Panc1 (cell line): ENCODE data around the gene KCTD14.

Experiments
- CTCF ChIP-seq: fragments of 450-650 bp; IDR thresholded peaks from 2 replicates; pipeline ENCODE4 v1.5.1; 2017; ENCODE audit warnings: mild to moderate bottlenecking
- POLR2AphosphoS5 ChIP-seq: IDR thresholded peaks from 2 replicates; pipeline ENCODE4 v1.6.1; 2012; ENCODE audit warnings: mild to moderate bottlenecking, low read depth, low read length, moderate library complexity
- REST ChIP-seq, 2 experiments: IDR thresholded peaks; 2 replicates each; pipeline ENCODE4 v1.6.1; 2011 to 2012; ENCODE audit warnings: low read depth in 2 of 2, control low read depth in 1 of 2, low read length in 1 of 2, mild to moderate bottlenecking in 1 of 2, moderate library complexity in 1 of 2; ENCODE audit not compliant: insufficient read depth in 1 of 2
- SIN3A ChIP-seq: IDR thresholded peaks from 2 replicates; pipeline ENCODE4 v1.6.1; 2012; ENCODE audit warnings: low read depth, mild to moderate bottlenecking, low read length, moderate library complexity, borderline replicate concordance; ENCODE audit not compliant: insufficient read depth

- TF ChIP-seq CTCF = no peak
- no peak for TF ChIP-seq REST (IDR thresholded peaks at IDR 0.05; ENCODE audit: insufficient read depth in 1 of 2, low read depth in 2 of 2, low read length in 1 of 2)
- no peak for TF ChIP-seq POLR2AphosphoS5
- TF ChIP-seq SIN3A = no peak
These were observed 4.7 kb upstream of the KCTD14 start for GRCh38 chr11:78027759-78028158.
